H9 (cell line): Measurements from ENCODE around the gene PAX3. TPM values are rescaled to one million over a fixed set of nuclear protein-coding genes. Genes with fewer than 3 reads are reported as not detected.

ENCODE experiments used
- DNase-seq: peaks from one replicate; pipeline ENCODE4 v3.0.0-alpha.2; 2017
- H2AFZ ChIP-seq: one replicate; pipeline ENCODE4 v1.6.1; 2013; ENCODE audit warnings: mild to moderate bottlenecking, low read length, control low read depth, moderate library complexity
- H2AK5ac ChIP-seq: 2 replicates; pipeline ENCODE4 v1.6.1; 2013; ENCODE audit warnings: low read length, control low read depth, mixed read lengths; ENCODE audit not compliant: insufficient read length
- H2BK120ac ChIP-seq: one replicate; pipeline ENCODE4 v1.6.1; 2013; ENCODE audit warnings: low read depth, mild to moderate bottlenecking, low read length, control low read depth, inconsistent platforms; ENCODE audit not compliant: poor library complexity, severe bottlenecking
- H2BK12ac ChIP-seq: 2 replicates; pipeline ENCODE4 v1.6.1; 2013; ENCODE audit warnings: low read length, control low read depth, mixed read lengths, low read depth; ENCODE audit not compliant: insufficient read length
- H2BK15ac ChIP-seq: 2 replicates; pipeline ENCODE4 v1.6.1; 2013; ENCODE audit warnings: low read depth, low read length, control low read depth
- H2BK20ac ChIP-seq: one replicate; pipeline ENCODE4 v1.6.1; 2013; ENCODE audit warnings: low read depth, mild to moderate bottlenecking, low read length, control low read depth, inconsistent platforms; ENCODE audit not compliant: poor library complexity, severe bottlenecking
- H2BK5ac ChIP-seq: 2 replicates; pipeline ENCODE4 v1.6.1; 2013; ENCODE audit warnings: low read length, control low read depth, mixed read lengths; ENCODE audit not compliant: insufficient read length
- H3K14ac ChIP-seq: 2 replicates; pipeline ENCODE4 v1.6.1; 2013; ENCODE audit warnings: low read length, control low read depth; ENCODE audit not compliant: insufficient read depth
- H3K18ac ChIP-seq: 2 replicates; pipeline ENCODE4 v1.6.1; 2013; ENCODE audit warnings: low read depth, mild to moderate bottlenecking, mixed read lengths, low read length, control low read depth; ENCODE audit not compliant: insufficient read length
- H3K23ac ChIP-seq: 2 replicates; pipeline ENCODE4 v1.6.1; 2013; ENCODE audit warnings: low read length, control low read depth, mixed read lengths, low read depth; ENCODE audit not compliant: insufficient read length
- H3K23me2 ChIP-seq: 2 replicates; pipeline ENCODE4 v1.6.1; 2013; ENCODE audit warnings: low read depth, mild to moderate bottlenecking, mixed read lengths, low read length, control low read depth; ENCODE audit not compliant: insufficient read length, poor library complexity, severe bottlenecking
- H3K27ac ChIP-seq: 2 replicates; pipeline ENCODE4 v1.5.1; 2013; ENCODE audit warnings: low read length, control low read depth, mixed read lengths, low read depth; ENCODE audit not compliant: insufficient read length
- H3K27me3 ChIP-seq: 2 replicates; pipeline ENCODE4 v1.6.1; 2013; ENCODE audit warnings: low read length, control low read depth, inconsistent platforms; ENCODE audit not compliant: insufficient read depth
- H3K4ac ChIP-seq: 2 replicates; pipeline ENCODE4 v1.6.1; 2013; ENCODE audit warnings: low read depth, mild to moderate bottlenecking, control low read depth, inconsistent platforms, low read length, moderate library complexity
- H3K4me1 ChIP-seq: 2 replicates; pipeline ENCODE4 v1.6.1; 2013; ENCODE audit warnings: low read length, control low read depth, inconsistent platforms; ENCODE audit not compliant: insufficient read depth
- H3K4me2 ChIP-seq: 2 replicates; pipeline ENCODE4 v1.6.1; 2013; ENCODE audit warnings: low read length, control low read depth, mixed read lengths; ENCODE audit not compliant: insufficient read length, insufficient read depth
- H3K56ac ChIP-seq: 2 replicates; pipeline ENCODE4 v1.6.1; 2013; ENCODE audit warnings: low read depth, mild to moderate bottlenecking, mixed read lengths, low read length, control low read depth; ENCODE audit not compliant: insufficient read length
- H3K79me1 ChIP-seq: 2 replicates; pipeline ENCODE4 v1.6.1; 2013; ENCODE audit warnings: low read depth, mild to moderate bottlenecking, moderate library complexity, low read length, control low read depth, inconsistent platforms; ENCODE audit not compliant: insufficient read depth, poor library complexity, severe bottlenecking
- H3K79me2 ChIP-seq: 2 replicates; pipeline ENCODE4 v1.6.1; 2013; ENCODE audit warnings: low read length, control low read depth, inconsistent platforms; ENCODE audit not compliant: insufficient read depth
- H3K9ac ChIP-seq: 2 replicates; pipeline ENCODE4 v1.6.1; 2013; ENCODE audit warnings: low read length, control low read depth, mixed read lengths; ENCODE audit not compliant: insufficient read length; ENCODE audit errors: extremely low read depth
- H3K9me3 ChIP-seq: one replicate; pipeline ENCODE4 v1.6.1; 2013; ENCODE audit warnings: low read depth, low read length, inconsistent platforms; ENCODE audit not compliant: control insufficient read depth
- H3T11ph ChIP-seq: one replicate; pipeline ENCODE4 v1.6.1; 2013; ENCODE audit warnings: mild to moderate bottlenecking, low read length, control low read depth, inconsistent platforms
- H4K20me1 ChIP-seq: one replicate; pipeline ENCODE4 v1.6.1; 2013; ENCODE audit not compliant: control insufficient read depth, insufficient read length, insufficient read depth
- H4K5ac ChIP-seq: 2 replicates; pipeline ENCODE4 v1.6.1; 2013; ENCODE audit warnings: low read depth, mild to moderate bottlenecking, mixed read lengths, low read length, control low read depth; ENCODE audit not compliant: insufficient read length
- H4K8ac ChIP-seq: replicated peaks from 2 replicates; pipeline ENCODE4 v1.6.1; 2013; ENCODE audit warnings: low read length, control low read depth, mixed read lengths, low read depth; ENCODE audit not compliant: insufficient read length
- H4K91ac ChIP-seq: 2 replicates; pipeline ENCODE4 v1.6.1; 2013; ENCODE audit warnings: low read depth, mild to moderate bottlenecking, moderate library complexity, mixed read lengths, low read length, control low read depth; ENCODE audit not compliant: insufficient read length
- H3K27ac Mint-ChIP-seq, 3 experiments: 2 replicates in 2 of 3; 3 replicates in 1 of 3; pipeline ENCODE4 v1.8.0; 2020 to 2021; ENCODE audit warnings: mixed read lengths in 3 of 3, mild to moderate bottlenecking in 1 of 3, moderate library complexity in 1 of 3
- H3K27me3 Mint-ChIP-seq: 2 replicates; pipeline ENCODE4 v1.8.0; 2021; ENCODE audit warnings: low read depth, mild to moderate bottlenecking, moderate library complexity, mixed read lengths
- H3K36me3 Mint-ChIP-seq, 3 experiments: 2 replicates in 2 of 3; 3 replicates in 1 of 3; pipeline ENCODE4 v1.8.0; 2020 to 2021; ENCODE audit warnings: low read depth in 3 of 3, mixed read lengths in 3 of 3; ENCODE audit not compliant: insufficient read depth in 1 of 3
- H3K4me1 Mint-ChIP-seq, 2 experiments: 2 replicates each; pipeline ENCODE4 v1.8.0; 2020; ENCODE audit warnings: mixed read lengths in 2 of 2
- H3K4me3 Mint-ChIP-seq, 2 experiments: 2 replicates in 1 of 2; 3 replicates in 1 of 2; pipeline ENCODE4 v1.8.0; 2020 to 2021; ENCODE audit warnings: mild to moderate bottlenecking in 2 of 2, mixed read lengths in 2 of 2, moderate library complexity in 1 of 2
- H3K9me3 Mint-ChIP-seq, 2 experiments: 2 replicates in 1 of 2; 3 replicates in 1 of 2; pipeline ENCODE4 v1.8.0; 2020; ENCODE audit warnings: mild to moderate bottlenecking in 2 of 2, mixed read lengths in 2 of 2, moderate library complexity in 1 of 2
- CTCF ChIP-seq: fragments of 200-600 bp; sonication (generic); conservative IDR thresholded peaks from 3 replicates; pipeline ENCODE4 v1.8.0; 2021; ENCODE audit warnings: antibody characterized with exemption, mild to moderate bottlenecking
- whole genome bisulfite sequencing: extraction: QIAGEN DNeasy Blood & Tissue Kit; methylation state at CpG from one replicate; pipeline ENCODE4 v1.1.7; 2013; ENCODE audit warnings: missing lambda C conversion rate, low lambda C conversion rate, mixed read lengths; ENCODE audit not compliant: insufficient read length; ENCODE audit errors: extremely low coverage; 5-methylcytosine and 5-hydroxymethylcytosine counted together
- total RNA-seq: library from RNA; stranded (reverse); gene quantifications from 2 replicates; pipeline ENCODE4 v1.2.1, GENCODE V29; 2021

The PAX3 gene
- total RNA-seq, 1 experiment from 2014 or later: not detected

- Histone ChIP-seq H2AK5ac (no peak overlapping the region), H2BK12ac (no peak overlapping the region), H3K4me2 (peak overlapping the region; percentile 62), H3K4me1 (peaks cover 3% of the 10 kb centered on the region; the same call in 1 of the 2 replicates), H2BK120ac (no peak overlapping the region), H3K23me2 (peaks cover 3% of the 10 kb centered on the region), H4K5ac (no peak overlapping the region), H2AFZ (no peak overlapping the region), H3K79me2 (no peaks in the 10 kb centered on the region), H4K20me1 (no peaks in the 10 kb centered on the region), H3K4ac (no peak overlapping the region), H3K27ac (no peak overlapping the region), H3K27me3 (peaks cover 84% of the 10 kb centered on the region), H3K14ac (no peak overlapping the region), H3K18ac (no peak overlapping the region), H2BK20ac (no peak overlapping the region), H3K56ac (no peak overlapping the region), H2BK5ac (no peak overlapping the region), H2BK15ac (no peak overlapping the region), H4K91ac (no peak overlapping the region), H3T11ph (no peak overlapping the region), H3K9ac (no peak overlapping the region), H3K23ac (no peak overlapping the region), H3K9me3 (no peaks in the 10 kb centered on the region), H4K8ac (no peak overlapping the region), H3K79me1 (no peaks in the 10 kb centered on the region)
- Mint-ChIP-seq H3K36me3 (no peaks in the 10 kb centered on the region), H3K27ac (no peak overlapping the region), H3K27me3 (peaks cover 99% of the 10 kb centered on the region), H3K9me3 (peaks cover 0 to 12% of the 10 kb centered on the region in 2 experiments; a peak in 2 of 5 replicates), H3K4me3 (peak overlapping the region; percentile 45 to 74), H3K4me1 (peaks cover 31 to 64% of the 10 kb centered on the region in 2 experiments)
- peak; percentile 91 for DNase-seq
- no peak; the same call in 2 of the 3 replicates for TF ChIP-seq CTCF
- no CpG with 5 or more reads among the region's 45 CpGs for WGBS
These were observed 7.9 kb downstream of the PAX3 start for GRCh38 chr2:222290736-222291484.
